ENCODE results near the gene FXYD2. TPM values are rescaled to one million over a fixed set of nuclear protein-coding genes. Genes with fewer than 3 reads are reported as not detected.

FXYD2 gene
- total RNA-seq, 6 donors from 2014 or later, result 0.15 to 4.5 (median 2.4) TPM

GRCh38 chr11:117823946-117824420 is 561 bp downstream of the FXYD2 start:
- no peaks in the 10 kb centered on the region for H3K27me3 ChIP-seq
- DNase-seq (peak; percentile 41 to 50), ATAC-seq (ENCODE audit: low FRiP score in 2 of 2) (peak; percentile 4 to 73)
- no peaks in the 10 kb centered on the region for H3K9me3 ChIP-seq
- 34 to 43% methylated on average over 11 to 13 of the region's 13 CpGs for WGBS, 2 donors
- H3K4me3 ChIP-seq, result no peak overlapping the region
- peaks cover 35 to 52% (median 36%) of the 10 kb centered on the region in 4 donors for H3K4me1 ChIP-seq
- no peak for TF ChIP-seq CTCF (IDR thresholded peaks at IDR 0.05)
- TF ChIP-seq POLR2AphosphoS5 (IDR thresholded peaks at IDR 0.05), result peak in 1 of 2 donors; percentile 41
- no peaks in the 10 kb centered on the region for H3K36me3 ChIP-seq
- H3K27ac ChIP-seq, result peak overlapping the region; percentile 62 to 87 (median 82)

GRCh38 chr11:117823294-117823945 is 1.1 kb downstream of the FXYD2 start:
- peak in 1 of 2 donors; percentile 64 for DNase-seq
- Histone ChIP-seq H3K27ac (peak overlapping the region; percentile 62 to 87 (median 82)), H3K4me1 (peaks cover 31 to 48% (median 34%) of the 10 kb centered on the region in 4 donors)

GRCh38 chr11:117822074-117823033 is 2.2 kb downstream of the FXYD2 start:
- Histone ChIP-seq H3K4me1 (peaks cover 39 to 51% (median 42%) of the 10 kb centered on the region in 4 donors), H3K27ac (peak overlapping the region in 1 of 4 donors; percentile 87), H3K9me3 (no peaks in the 10 kb centered on the region), H3K36me3 (no peaks in the 10 kb centered on the region), H3K27me3 (no peaks in the 10 kb centered on the region), H3K4me3 (no peak overlapping the region)
- ATAC-seq (ENCODE audit: low FRiP score in 2 of 2) (no peak), DNase-seq (peak in 1 of 2 donors; percentile 18)
- TF ChIP-seq POLR2AphosphoS5 (IDR thresholded peaks at IDR 0.05) (no peak), CTCF (IDR thresholded peaks at IDR 0.05) (peak; percentile 39 to 51 (median 48))
- WGBS, 2 donors, result 67 to 75% methylated on average over 25 to 32 of the region's 33 CpGs

More at GRCh38 chr11:117823294-117823945, 1.1 kb downstream of the FXYD2 start:
- H3K4me3 ChIP-seq, result no peak overlapping the region
- 41 to 67% methylated on average over 1 to 18 of the region's 18 CpGs for WGBS, 2 donors
- ATAC-seq (ENCODE audit: low FRiP score in 2 of 2), result peak in 1 of 2 donors; percentile 30
- TF ChIP-seq CTCF (IDR thresholded peaks at IDR 0.05), result peak in 5 of 6 experiments; percentile 13 to 47 (median 31)
- TF ChIP-seq POLR2AphosphoS5 (IDR thresholded peaks at IDR 0.05), result no peak
- TF ChIP-seq EP300 (IDR thresholded peaks at IDR 0.05), result no peak
- no peaks in the 10 kb centered on the region for H3K9me3 ChIP-seq
- H3K27me3 ChIP-seq, result no peaks in the 10 kb centered on the region
- H3K36me3 ChIP-seq, result no peaks in the 10 kb centered on the region

DNA sequence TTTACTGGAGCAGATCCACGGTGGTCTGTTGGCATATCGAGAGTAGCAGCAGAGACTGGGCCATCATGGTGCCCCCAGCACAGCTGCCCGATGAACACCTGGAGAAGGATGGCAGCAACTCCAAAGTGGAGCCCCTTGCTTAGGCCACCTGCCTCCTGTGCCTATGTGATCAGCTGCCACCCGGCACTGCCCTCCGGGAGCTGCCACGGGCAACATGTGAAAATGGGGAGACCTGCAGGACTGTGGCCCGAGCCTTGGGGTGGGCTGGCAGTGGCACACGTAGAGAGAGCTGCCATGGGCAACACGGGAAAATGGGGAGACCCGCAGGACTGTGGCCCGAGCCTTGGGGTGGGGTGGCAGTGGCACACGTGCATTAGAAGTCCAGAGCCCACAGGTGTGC is 3.1 kb downstream of the FXYD2 start:
- no peak for TF ChIP-seq POLR2AphosphoS5 (IDR thresholded peaks at IDR 0.05)
- no peak for TF ChIP-seq EP300 (IDR thresholded peaks at IDR 0.05)
- no peak for TF ChIP-seq CTCF (IDR thresholded peaks at IDR 0.05)
- TF ChIP-seq POLR2A (IDR thresholded peaks at IDR 0.05), result no peak
- H3K36me3 ChIP-seq, result no peaks in the 10 kb centered on the region
- no peak overlapping the region for H3K4me3 ChIP-seq
- peaks cover 48 to 60% (median 50%) of the 10 kb centered on the region in 4 donors for H3K4me1 ChIP-seq
- DNase-seq, result no peak
- WGBS, 2 donors, result 75 to 88% methylated on average over 8 to 12 of the region's 12 CpGs
- no peak for ATAC-seq (ENCODE audit: low FRiP score in 2 of 2)
- H3K27me3 ChIP-seq, result no peaks in the 10 kb centered on the region
- H3K9me3 ChIP-seq, result no peaks in the 10 kb centered on the region
- H3K27ac ChIP-seq, result no peak overlapping the region
